Smooth muscle cell of the umbilical artery (primary cell): ENCODE results near the gene CD274. TPM values are rescaled to one million over a fixed set of nuclear protein-coding genes. Genes with fewer than 3 reads are reported as not detected.

Experiments used
- total RNA-seq: library from RNA; depleted of rRNA; stranded (reverse); fragments of >200 nt; gene quantifications from 2 replicates; pipeline ENCODE4 v1.2.3, GENCODE V29; 2014

Gene CD274
- 2.7 and 22.5 TPM in 2 replicates for total RNA-seq

GRCh38 chr9:5450359-5451091 lies at the start of gene CD274:
Gene CD274, plus strand, starts transcription at chr9:5450542. Its CDS starts 5,572 bp downstream, at chr9:5456114.

DNA sequence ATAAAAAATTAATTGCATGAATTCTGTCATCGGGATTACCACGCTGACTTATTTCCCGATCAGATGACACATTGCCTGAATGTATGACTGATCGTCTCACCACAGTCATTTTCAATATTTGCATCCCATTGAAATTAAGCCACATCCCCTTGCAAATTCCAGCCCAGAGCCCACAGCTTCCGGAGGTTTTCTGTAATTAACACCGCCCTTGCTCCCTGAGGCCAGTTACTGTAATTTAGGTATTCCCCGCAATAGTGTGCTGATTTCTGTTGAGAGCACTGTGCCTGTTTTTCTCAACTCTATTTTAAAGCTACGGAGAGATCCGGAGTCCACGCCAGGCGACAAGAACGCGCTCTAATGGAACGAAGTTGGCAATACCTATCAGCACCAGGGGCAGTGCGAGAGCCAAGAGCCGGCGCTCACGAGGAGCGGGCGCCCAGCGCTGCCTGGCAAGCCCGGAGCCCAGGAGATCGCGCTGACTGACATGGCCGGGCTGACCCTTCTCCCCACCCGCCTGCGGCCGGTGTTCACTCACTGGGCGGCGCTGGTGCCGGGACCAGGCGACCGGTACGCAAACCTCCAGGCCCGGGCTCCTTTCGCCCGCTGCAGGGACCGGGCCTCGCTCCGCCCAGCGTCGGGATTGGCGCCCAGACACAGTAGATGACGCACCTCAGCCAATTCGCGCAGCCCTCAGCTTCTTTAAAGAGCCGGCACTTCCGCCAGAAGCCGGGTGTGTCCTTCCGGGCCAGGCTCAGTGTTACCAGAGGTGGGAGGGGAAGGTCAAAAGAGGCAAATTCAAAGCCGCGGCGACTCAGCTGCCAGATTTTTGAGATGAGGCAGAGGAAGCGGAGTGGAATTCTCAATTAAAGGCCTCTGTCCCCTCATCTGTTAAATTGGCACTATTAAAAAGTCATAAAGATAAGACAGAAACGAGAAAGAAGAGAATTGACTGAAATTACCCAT lies 12.8 kb upstream of the CD274 start, which contains the start of gene PLGRKT:
Gene PLGRKT (minus strand): TSS at position 672 of the 963 bp plus-strand sequence. CDS start 5,948 bp downstream, outside the sequence.

DNA sequence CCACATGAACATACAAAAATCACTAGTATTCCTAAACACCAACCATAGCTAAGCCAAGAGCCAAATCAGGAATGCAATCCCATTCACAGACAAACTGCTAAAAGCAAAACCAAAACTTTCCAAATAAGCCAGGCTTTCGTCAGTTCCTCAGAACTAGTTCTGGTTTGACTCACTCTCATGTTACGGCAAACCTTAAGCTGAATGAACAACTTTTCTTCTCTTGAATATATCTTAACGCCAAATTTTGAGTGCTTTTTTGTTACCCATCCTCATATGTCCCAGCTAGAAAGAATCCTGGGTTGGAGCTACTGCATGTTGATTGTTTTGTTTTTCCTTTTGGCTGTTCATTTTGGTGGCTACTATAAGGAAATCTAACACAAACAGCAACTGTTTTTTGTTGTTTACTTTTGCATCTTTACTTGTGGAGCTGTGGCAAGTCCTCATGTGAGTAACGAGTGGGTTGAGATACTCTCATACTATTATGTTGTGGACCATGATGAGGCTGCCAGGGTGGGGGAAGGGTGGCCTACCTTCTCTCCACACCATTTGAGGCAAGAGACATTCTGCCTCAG lies 60.1 kb downstream of the CD274 start, which contains the start of gene PDCD1LG2:
Gene PDCD1LG2 (plus strand): TSS at position 172 of the 572 bp plus-strand sequence. CDS start 12,016 bp downstream, outside the sequence.

Other genes with a start within 250 kb of the CD274 start
- not detected in 2 replicates for gene INSL4, start 219.1 kb upstream of the CD274 start, total RNA-seq
- gene RLN2, start 145.8 kb upstream of the CD274 start, total RNA-seq, result not detected in 2 replicates
- gene RLN1, start 110.7 kb upstream of the CD274 start, total RNA-seq, result not detected in 2 replicates
- 11.0 and 12.6 TPM in 2 replicates for gene PLGRKT, start 12.6 kb upstream of the CD274 start, total RNA-seq
- 8.3 and 40.0 TPM in 2 replicates for gene PDCD1LG2, start 60.0 kb downstream of the CD274 start, total RNA-seq
- gene RIC1, start 178.6 kb downstream of the CD274 start, total RNA-seq, result 52.8 and 53.4 TPM in 2 replicates